ENCODE data around the gene GRID2. TPM values are rescaled to one million over a fixed set of nuclear protein-coding genes. Genes with fewer than 3 reads are reported as not detected.

Gene GRID2
- total RNA-seq, 3 donors from 2014 or later, result under 0.01 TPM

DNA sequence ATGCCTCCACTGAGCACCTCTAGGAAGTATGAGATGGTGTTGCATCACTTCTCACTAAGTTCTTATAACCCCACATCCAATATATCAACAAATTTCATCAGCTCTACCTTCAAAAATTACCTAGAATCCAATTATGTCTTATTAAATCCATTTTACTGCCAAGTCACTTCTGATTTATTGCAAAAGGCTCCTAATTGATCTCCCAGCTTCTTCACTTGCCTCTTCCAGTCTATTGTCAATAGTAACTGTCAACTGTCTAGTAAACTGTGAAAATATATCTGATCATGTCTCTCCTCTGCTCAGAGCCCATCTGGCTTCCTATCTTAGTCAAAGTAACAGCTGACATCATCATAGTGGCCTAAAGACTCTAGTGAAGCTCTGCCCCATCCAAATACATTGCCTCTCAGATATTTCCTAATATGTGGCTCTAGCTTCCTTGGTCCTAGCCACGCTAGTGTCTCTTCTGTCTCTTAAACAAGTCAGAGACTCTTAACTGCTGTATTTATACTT is 1110.3 kb downstream of the GRID2 start:
- TF ChIP-seq POLR2AphosphoS5 (IDR thresholded peaks at IDR 0.05) (no peak), POLR2A (IDR thresholded peaks at IDR 0.05) (no peak)
- TF ChIP-seq, protein P1, sequence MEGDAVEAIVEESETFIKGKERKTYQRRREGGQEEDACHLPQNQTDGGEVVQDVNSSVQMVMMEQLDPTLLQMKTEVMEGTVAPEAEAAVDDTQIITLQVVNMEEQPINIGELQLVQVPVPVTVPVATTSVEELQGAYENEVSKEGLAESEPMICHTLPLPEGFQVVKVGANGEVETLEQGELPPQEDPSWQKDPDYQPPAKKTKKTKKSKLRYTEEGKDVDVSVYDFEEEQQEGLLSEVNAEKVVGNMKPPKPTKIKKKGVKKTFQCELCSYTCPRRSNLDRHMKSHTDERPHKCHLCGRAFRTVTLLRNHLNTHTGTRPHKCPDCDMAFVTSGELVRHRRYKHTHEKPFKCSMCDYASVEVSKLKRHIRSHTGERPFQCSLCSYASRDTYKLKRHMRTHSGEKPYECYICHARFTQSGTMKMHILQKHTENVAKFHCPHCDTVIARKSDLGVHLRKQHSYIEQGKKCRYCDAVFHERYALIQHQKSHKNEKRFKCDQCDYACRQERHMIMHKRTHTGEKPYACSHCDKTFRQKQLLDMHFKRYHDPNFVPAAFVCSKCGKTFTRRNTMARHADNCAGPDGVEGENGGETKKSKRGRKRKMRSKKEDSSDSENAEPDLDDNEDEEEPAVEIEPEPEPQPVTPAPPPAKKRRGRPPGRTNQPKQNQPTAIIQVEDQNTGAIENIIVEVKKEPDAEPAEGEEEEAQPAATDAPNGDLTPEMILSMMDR (IDR thresholded peaks at IDR 0.05), result no peak
- Histone ChIP-seq H3K27me3 (no peaks in the 10 kb centered on the region), H3K4me1 (no peaks in the 10 kb centered on the region), H3K9me3 (no peaks in the 10 kb centered on the region), H3K4me3 (no peak overlapping the region), H3K27ac (no peak overlapping the region), H3K36me3 (no peaks in the 10 kb centered on the region)
- intact Hi-C loops (cut with DNase I; ENCODE audit: low total_unique reads), result no loop called here
- DNase-seq (ENCODE audit: low spot score in 2 of 2), result no peak

DNA sequence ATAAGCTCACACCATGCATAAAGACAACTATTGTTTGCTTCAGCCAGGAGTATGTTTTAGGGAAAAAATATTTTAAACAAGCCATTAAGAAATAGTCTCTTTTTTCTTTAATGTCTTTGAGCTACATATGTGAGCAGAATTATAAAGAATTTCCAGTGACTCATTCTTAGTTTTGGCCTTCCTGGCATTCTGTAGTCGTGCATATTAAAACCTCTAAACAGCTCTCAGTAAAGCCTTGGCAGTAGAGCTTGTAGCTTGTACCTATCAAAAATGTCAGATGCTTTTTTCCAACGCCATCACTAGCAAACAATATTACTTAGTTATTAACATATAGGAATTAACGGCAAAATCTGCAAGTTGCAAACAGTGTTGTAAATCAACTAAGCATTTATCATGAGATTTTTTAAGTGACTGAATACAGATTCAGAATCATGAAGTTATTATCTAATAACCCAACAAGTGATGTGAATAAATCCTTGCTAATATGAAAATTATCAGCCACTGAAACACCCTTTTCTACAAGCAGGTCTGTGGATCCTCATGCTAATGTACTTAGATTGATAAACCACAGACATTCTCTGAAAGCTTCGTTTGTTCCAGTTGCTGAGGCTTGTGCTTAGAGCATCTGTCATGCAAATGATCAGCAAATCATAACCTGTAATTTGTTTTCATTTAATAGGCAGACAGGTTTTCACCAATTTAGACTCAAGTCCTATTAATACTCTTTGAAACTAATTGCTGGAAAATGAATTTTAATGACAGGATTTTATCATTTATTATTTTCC is 1112.8 kb downstream of the GRID2 start:
- TF ChIP-seq POLR2AphosphoS5 (IDR thresholded peaks at IDR 0.05) (no peak), POLR2A (IDR thresholded peaks at IDR 0.05) (no peak)
- TF ChIP-seq, protein P1 (IDR thresholded peaks at IDR 0.05), result no peak
- intact Hi-C loops (cut with DNase I; ENCODE audit: low total_unique reads), result no loop called here
- DNase-seq (ENCODE audit: low spot score in 2 of 2), result no peak
- no peak overlapping the region for H3K4me3 ChIP-seq
- H3K27me3 ChIP-seq, result no peaks in the 10 kb centered on the region
- H3K9me3 ChIP-seq, result no peaks in the 10 kb centered on the region
- no peak overlapping the region for H3K27ac ChIP-seq
- H3K36me3 ChIP-seq, result no peaks in the 10 kb centered on the region
- H3K4me1 ChIP-seq, result no peaks in the 10 kb centered on the region

DNA sequence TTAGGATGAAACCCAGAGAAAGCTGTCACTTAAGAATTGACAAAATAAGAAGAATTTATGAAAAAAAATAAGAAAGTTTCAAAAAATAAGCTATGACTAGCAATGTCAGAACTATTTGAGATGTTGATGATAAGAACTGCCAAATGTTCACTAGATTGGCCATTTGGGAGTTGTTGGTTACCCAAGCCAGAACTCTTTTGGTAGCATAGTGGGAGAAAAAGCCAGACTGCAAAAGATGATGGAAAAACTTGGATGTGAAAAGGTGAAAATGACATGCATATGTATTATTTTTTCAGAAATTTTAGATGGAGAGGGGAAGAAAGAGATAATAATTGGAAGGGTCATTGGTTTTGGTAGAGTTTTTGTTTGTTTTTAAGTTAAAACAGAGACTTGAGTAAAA is 1127.6 kb downstream of the GRID2 start:
- Histone ChIP-seq H3K27me3 (no peaks in the 10 kb centered on the region), H3K4me1 (no peaks in the 10 kb centered on the region), H3K27ac (no peak overlapping the region), H3K36me3 (no peaks in the 10 kb centered on the region), H3K9me3 (no peaks in the 10 kb centered on the region), H3K4me3 (no peak overlapping the region)
- DNase-seq (ENCODE audit: low spot score in 2 of 2), result no peak
- no peak for TF ChIP-seq POLR2A (IDR thresholded peaks at IDR 0.05)
- TF ChIP-seq POLR2AphosphoS5 (IDR thresholded peaks at IDR 0.05), result no peak
- TF ChIP-seq, protein P1 (IDR thresholded peaks at IDR 0.05), result no peak
- intact Hi-C loops (cut with DNase I; ENCODE audit: low total_unique reads), result no loop called here

DNA sequence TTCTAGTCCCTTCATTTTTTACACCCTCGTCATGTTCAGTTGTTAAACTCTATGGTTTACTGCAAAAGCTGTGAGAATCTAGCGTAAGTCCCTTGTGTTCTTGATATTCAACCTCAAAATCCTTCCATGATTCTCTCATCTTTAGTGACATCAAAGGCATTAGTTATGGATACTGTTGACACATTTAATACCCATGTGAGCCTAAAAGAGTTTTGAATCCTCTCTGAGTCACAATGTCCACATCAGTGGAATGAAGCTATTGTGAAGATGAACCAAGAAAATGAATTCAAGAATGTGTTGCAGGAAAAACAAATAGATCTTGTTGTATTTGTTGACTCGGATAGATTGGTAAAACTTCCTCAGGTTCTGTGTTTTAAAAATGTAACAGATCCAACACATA is 1130.1 kb downstream of the GRID2 start:
- intact Hi-C loops (cut with DNase I; ENCODE audit: low total_unique reads), result no loop called here
- H3K36me3 ChIP-seq, result no peaks in the 10 kb centered on the region

More for the DNA sequence above, 1130.1 kb downstream of the GRID2 start:
- TF ChIP-seq, protein P1 (IDR thresholded peaks at IDR 0.05), result no peak
- no peak for TF ChIP-seq POLR2A (IDR thresholded peaks at IDR 0.05)
- TF ChIP-seq POLR2AphosphoS5 (IDR thresholded peaks at IDR 0.05), result no peak
- Histone ChIP-seq H3K9me3 (no peaks in the 10 kb centered on the region), H3K27ac (no peak overlapping the region), H3K4me3 (no peak overlapping the region), H3K27me3 (no peaks in the 10 kb centered on the region), H3K4me1 (no peaks in the 10 kb centered on the region)
- DNase-seq (ENCODE audit: low spot score in 2 of 2), result no peak

All from breast epithelium (tissue), 4 donors.